Mucosa of descending colon (tissue), 3 donors: ENCODE results near the gene ARHGAP42. TPM values are rescaled to one million over a fixed set of nuclear protein-coding genes. Genes with fewer than 3 reads are reported as not detected.

Source experiments
- ATAC-seq: fragments of 200-7000 bp; cut with Tn5 transposase; one replicate; pipeline ENCODE4 v1.9.1; 2020; ENCODE audit warnings: mild to moderate bottlenecking, moderate library complexity
- DNase-seq, 3 donors: peaks; one replicate each; pipeline ENCODE4 v3.0.0-alpha.2; 2020
- H3K36me3 ChIP-seq: fragments of 200-600 bp; one replicate; pipeline ENCODE4 v1.8.0; 2021; ENCODE audit warnings: low read depth, mild to moderate bottlenecking
- H3K4me1 ChIP-seq: fragments of 200-600 bp; one replicate; pipeline ENCODE4 v1.8.0; 2021; ENCODE audit warnings: low read depth, mild to moderate bottlenecking
- H3K4me3 ChIP-seq: fragments of 200-600 bp; one replicate; pipeline ENCODE4 v1.8.0; 2021; ENCODE audit warnings: mild to moderate bottlenecking
- H3K9me3 ChIP-seq: fragments of 200-600 bp; one replicate; pipeline ENCODE4 v1.8.0; 2021; ENCODE audit warnings: mild to moderate bottlenecking
- intact Hi-C, 2 donors: fragments of 100-400 bp; cut with DNase I in 1 of 2; cut with micrococcal nuclease in 1 of 2; formaldehyde crosslinking; loops; one replicate each; pipeline versions ENCODE4 v1.11.0 to v1.11.1; 2022; cut with DNase I, micrococcal nuclease
- total RNA-seq, 3 donors: library from RNA; stranded (reverse); fragmentation: NEBNext Ultra II Directional in 2 of 3; extraction: Animal tissue kit (Norgen Biotek cat#: 25700) in 2 of 3; gene quantifications; one replicate each; pipeline versions ENCODE4 v1.2.1 to v1.2.4, GENCODE V29; 2021 to 2023
- TF ChIP-seq, protein P1 (sequence below): fragments of 200-600 bp; IDR thresholded peaks from one replicate; pipeline ENCODE4 v1.8.0; 2022; ENCODE audit warnings: antibody characterized with exemption, mild to moderate bottlenecking
- donor health status: DM: no; HTN: no; CAD: no; lungs with moderate emphysema.
- donor health status: DM: no; HTN: no; CAD: no.
- donor health status: DM: no; HTN: yes; CAD: no.

ARHGAP42 gene
- total RNA-seq, 3 donors from 2014 or later, result 17.6 to 38.9 (median 18.8) TPM

DNA sequence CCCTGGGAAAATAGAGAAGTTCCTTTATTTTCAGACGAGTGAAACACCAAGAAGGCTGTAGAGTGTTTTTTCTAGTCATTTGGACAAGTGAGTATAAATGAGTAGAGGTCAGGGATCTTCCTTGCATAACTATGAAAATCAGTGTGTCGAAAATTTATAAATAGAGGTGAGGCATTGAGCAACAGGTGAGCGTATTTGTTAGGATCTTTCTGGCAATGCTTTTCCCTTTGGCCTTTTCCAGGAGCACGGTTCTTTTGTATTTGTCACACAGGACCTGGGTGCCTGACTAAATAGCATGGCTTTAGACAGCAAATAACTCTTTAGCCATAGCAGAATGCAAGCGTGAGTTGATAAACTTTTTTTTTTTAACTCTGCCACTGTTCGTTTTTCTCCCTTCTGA lies 19.6 kb upstream of the ARHGAP42 start:
- DNase-seq (no peak), ATAC-seq (no peak)
- Histone ChIP-seq H3K9me3 (no peaks in the 10 kb centered on the region), H3K36me3 (no peaks in the 10 kb centered on the region), H3K4me3 (no peak overlapping the region), H3K4me1 (no peaks in the 10 kb centered on the region)
- intact Hi-C loops, result no loop called here
- TF ChIP-seq, protein P1, sequence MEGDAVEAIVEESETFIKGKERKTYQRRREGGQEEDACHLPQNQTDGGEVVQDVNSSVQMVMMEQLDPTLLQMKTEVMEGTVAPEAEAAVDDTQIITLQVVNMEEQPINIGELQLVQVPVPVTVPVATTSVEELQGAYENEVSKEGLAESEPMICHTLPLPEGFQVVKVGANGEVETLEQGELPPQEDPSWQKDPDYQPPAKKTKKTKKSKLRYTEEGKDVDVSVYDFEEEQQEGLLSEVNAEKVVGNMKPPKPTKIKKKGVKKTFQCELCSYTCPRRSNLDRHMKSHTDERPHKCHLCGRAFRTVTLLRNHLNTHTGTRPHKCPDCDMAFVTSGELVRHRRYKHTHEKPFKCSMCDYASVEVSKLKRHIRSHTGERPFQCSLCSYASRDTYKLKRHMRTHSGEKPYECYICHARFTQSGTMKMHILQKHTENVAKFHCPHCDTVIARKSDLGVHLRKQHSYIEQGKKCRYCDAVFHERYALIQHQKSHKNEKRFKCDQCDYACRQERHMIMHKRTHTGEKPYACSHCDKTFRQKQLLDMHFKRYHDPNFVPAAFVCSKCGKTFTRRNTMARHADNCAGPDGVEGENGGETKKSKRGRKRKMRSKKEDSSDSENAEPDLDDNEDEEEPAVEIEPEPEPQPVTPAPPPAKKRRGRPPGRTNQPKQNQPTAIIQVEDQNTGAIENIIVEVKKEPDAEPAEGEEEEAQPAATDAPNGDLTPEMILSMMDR, result no peak

DNA sequence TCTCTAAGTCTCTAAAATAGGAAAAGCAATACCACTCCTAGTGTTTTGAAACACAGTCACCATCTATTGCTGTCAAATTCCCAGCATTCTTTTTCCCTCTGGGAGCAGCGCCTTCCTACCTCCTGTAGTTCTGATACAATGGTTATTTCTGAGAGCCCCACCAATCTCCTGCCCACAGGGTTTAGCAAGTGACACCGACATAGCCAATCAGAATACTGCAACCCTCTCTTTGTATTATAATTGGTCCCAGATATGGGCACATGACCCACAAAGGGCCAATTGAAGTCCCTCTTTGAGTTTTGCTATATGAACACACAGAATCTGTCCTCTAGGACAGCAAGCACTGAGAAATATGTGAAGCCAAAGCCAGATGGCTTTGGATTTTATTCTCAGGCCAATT lies 16.9 kb upstream of the ARHGAP42 start:
- intact Hi-C loops, result no loop called here
- DNase-seq (no peak), ATAC-seq (no peak)
- Histone ChIP-seq H3K4me3 (no peak overlapping the region), H3K9me3 (no peaks in the 10 kb centered on the region), H3K36me3 (no peaks in the 10 kb centered on the region), H3K4me1 (no peaks in the 10 kb centered on the region)
- TF ChIP-seq, protein P1, result no peak

DNA sequence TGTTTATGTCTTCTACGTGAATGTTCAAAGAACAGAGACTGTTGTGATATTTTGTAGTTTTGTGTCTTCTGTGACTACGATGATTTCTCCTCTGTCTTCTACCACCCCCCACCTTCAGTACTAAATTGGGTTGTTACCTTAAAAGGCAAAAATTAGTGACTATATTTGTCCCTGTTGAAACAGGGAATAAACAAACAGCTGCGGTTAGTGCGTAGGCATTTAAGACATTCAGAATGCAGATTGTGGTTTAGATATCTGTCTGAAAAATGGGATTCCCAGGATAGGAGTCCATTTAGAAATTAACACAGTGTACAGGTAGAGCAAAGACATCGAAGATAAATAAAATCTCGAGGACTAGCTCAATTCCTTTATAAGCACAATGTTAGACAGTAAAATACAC lies 15.6 kb upstream of the ARHGAP42 start:
- Histone ChIP-seq H3K36me3 (no peaks in the 10 kb centered on the region), H3K4me3 (no peak overlapping the region), H3K9me3 (no peaks in the 10 kb centered on the region), H3K4me1 (no peaks in the 10 kb centered on the region)
- ATAC-seq (no peak), DNase-seq (no peak)
- intact Hi-C loops, result no loop called here
- TF ChIP-seq, protein P1, result no peak

DNA sequence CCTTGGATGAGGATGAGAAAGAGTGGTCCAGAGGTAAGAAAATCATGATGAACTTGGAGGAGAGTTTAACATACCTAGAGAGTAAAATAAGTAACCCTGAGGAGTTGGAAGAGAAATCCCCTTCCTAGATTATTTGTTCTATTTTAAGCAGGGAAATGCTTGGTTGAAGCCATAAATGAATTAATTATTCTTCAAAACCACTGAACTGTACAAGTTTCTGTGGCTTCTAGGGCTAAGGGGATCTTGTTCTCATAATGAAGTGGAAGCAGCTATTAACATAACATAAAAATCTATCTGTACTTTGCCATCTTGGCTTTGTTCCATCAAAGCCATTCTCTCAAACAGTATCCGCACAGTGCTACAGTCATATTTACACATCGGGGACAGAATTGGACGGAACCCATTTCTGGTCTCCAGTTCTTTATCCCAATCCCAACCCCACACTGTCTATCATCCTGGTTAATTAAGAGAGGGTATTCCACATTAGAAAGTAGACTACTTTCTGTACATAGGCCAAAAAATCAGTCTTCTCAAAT lies 14.5 kb upstream of the ARHGAP42 start:
- DNase-seq (no peak), ATAC-seq (no peak)
- no peaks in the 10 kb centered on the region for H3K9me3 ChIP-seq
- no peaks in the 10 kb centered on the region for H3K4me1 ChIP-seq
- H3K4me3 ChIP-seq, result no peak overlapping the region
- TF ChIP-seq, protein P1, result no peak
- intact Hi-C loops, result no loop called here
- no peaks in the 10 kb centered on the region for H3K36me3 ChIP-seq

DNA sequence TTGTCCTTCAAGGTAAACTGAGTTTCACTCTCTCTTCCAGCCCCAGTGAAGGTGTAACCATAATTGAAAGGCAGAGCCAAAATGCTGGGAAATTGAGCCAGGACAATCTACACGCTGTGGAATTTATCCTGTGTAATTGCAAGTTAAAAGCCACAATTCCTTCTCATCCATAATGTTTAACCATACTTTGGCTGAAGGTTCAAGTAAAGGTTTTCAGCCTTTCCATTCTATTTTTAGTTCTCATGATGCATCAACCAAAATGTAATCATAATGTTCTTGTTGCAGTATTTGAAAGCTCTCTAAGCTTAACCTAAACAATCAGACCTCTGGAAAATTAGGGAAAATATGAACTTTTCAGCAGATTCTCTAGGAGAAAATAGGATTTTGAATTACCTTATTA lies 14.0 kb upstream of the ARHGAP42 start:
- no peaks in the 10 kb centered on the region for H3K9me3 ChIP-seq
- no peaks in the 10 kb centered on the region for H3K4me1 ChIP-seq
- H3K36me3 ChIP-seq, result no peaks in the 10 kb centered on the region
- DNase-seq (no peak), ATAC-seq (no peak)
- no peak overlapping the region for H3K4me3 ChIP-seq
- intact Hi-C loops, result no loop called here
- TF ChIP-seq, protein P1, result no peak

DNA sequence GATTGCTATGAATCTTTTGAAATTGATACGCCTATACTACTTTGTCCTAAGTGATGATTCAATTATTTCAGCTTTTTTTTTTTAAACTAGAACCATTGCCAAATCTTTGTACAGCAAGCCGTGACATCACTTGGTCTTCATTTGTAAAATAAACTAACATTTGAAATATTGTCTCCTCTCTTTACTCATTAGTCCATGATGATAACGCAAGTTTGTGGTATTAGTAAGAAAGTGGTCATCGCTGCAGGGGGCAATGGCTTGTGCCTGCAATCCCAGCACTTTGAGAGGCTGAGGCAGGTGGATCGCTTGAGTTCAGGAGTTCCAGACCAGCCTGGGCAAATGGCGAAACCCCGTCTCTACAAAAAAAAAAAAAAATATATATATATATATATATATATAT lies 12.9 kb upstream of the ARHGAP42 start:
- no peaks in the 10 kb centered on the region for H3K36me3 ChIP-seq
- H3K4me3 ChIP-seq, result no peak overlapping the region
- intact Hi-C loops, result no loop called here
- H3K4me1 ChIP-seq, result no peaks in the 10 kb centered on the region
- ATAC-seq (no peak), DNase-seq (no peak)
- TF ChIP-seq, protein P1, result no peak
- no peaks in the 10 kb centered on the region for H3K9me3 ChIP-seq
